GM10847 (cell line): ENCODE results near the gene CELSR2.

ENCODE experiments used
- POLR2A ChIP-seq: IDR thresholded peaks from 2 replicates; pipeline ENCODE4 v1.6.1; 2011; ENCODE audit not compliant: insufficient read length; ENCODE audit errors: extremely low read depth

Gene CELSR2

DNA sequence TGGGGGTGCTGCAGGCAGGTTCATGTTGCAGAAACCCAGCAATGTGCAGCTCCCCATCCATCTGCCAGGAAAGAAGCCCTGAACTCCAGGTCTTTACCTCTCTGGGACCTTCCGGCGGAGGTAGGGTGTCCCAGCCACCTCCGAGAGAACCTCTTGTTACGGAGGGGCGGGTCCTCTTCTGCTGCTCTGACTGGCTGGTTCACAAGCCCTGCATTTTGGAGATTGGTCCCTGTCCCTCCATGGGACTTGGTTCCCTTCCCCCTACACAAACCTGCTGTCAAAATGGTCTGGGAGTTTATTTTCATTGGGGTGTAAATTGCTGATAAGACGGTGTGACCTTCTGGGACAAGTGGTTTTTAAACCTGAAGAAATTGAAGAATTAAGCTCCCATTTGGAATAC, 8.0 kb upstream of the CELSR2 start:
- no peak for TF ChIP-seq POLR2A

- TF ChIP-seq POLR2A = no peak
These were observed 7.4 kb upstream of the CELSR2 start for GRCh38 chr1:109241841-109242345.

DNA sequence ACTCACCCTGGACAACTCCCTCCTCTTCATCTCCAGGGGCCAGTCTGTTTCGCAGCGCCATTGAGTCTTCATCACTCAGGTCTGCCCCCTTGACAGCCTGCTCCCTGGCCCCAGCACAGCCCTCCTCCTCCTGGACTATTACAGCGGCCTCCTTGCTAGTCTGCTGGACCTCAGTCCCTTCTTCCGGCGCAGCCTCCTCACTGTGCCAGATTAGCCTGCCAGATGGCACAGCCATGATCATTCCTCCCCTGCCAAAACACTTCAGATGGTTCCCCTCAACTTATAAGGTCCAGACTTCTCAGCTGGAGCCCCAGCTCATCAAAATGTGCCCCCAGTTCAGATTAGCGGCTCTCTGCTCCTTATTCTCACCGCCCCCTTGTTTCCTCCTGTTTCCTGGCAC, 7.0 kb upstream of the CELSR2 start:
- no peak for TF ChIP-seq POLR2A

DNA sequence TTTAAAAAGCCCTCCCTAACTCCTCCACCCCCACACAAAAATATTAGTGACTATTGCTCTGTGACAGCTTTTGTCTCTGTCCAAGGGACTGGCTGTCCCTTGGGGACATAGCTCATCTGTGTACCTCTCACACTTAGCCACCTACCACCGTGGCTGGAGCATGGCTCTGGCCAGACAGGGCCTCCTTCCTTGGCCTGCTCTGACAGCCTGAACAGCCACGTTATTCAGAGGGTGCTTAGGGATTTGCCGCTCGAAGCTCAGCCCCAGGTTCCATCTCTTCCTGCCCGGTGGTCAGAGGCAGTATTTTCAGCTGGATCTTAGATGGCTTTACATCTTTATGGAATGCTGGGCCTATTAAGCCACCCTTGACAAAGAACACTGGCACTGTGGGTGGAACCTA, 6.1 kb upstream of the CELSR2 start:
- TF ChIP-seq POLR2A = no peak

- TF ChIP-seq POLR2A = no peak
These were observed 5.3 kb upstream of the CELSR2 start for GRCh38 chr1:109243860-109244552.

- no peak for TF ChIP-seq POLR2A
These were observed 3.2 kb upstream of the CELSR2 start for GRCh38 chr1:109246141-109246551.

- no peak for TF ChIP-seq POLR2A
These were observed 1.7 kb upstream of the CELSR2 start for GRCh38 chr1:109247401-109248365.

DNA sequence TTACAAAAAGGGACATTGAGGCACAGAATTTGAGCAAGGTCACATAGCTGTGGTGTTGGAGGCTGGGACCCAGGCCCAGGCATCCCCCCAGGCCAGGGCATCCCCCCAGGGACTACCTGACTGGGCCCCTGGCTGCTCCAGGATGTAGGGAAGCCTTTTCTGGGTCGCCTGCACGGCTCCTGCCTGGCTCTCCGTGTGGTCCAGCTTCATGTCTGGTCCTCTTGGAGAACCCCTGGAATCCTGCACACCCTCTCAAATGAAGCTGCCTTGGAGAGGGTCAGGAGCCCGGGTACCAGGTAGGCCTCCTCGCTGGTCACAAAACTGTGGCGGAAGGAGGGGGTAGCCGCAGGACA, 919 bp upstream of the CELSR2 start:
- TF ChIP-seq POLR2A = no peak

- no peak for TF ChIP-seq POLR2A
These were observed 489 bp downstream of the CELSR2 start for GRCh38 chr1:109249654-109250401.

GRCh38 chr1:109250454-109251276, 1.3 kb downstream of the CELSR2 start:
- TF ChIP-seq POLR2A = no peak

DNA sequence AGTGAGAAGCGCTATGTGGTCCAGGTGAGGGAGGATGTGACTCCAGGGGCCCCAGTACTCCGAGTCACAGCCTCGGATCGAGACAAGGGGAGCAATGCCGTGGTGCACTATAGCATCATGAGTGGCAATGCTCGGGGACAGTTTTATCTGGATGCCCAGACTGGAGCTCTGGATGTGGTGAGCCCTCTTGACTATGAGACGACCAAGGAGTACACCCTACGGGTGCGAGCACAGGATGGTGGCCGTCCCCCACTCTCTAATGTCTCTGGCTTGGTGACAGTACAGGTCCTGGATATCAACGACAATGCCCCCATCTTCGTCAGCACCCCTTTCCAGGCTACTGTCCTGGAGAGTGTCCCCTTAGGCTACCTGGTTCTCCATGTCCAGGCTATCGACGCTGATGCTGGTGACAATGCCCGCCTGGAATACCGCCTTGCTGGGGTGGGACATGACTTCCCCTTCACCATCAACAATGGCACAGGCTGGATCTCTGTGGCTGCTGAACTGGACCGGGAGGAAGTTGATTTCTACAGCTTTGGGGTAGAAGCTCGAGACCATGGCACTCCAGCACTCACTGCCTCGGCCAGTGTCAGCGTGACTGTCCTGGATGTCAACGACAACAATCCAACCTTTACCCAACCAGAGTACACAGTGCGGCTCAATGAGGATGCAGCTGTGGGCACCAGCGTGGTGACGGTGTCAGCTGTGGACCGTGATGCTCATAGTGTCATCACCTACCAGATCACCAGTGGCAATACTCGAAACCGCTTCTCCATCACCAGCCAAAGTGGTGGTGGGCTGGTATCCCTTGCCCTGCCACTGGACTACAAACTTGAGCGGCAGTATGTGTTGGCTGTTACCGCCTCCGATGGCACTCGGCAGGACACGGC, 2.2 kb downstream of the CELSR2 start:
- no peak for TF ChIP-seq POLR2A

DNA sequence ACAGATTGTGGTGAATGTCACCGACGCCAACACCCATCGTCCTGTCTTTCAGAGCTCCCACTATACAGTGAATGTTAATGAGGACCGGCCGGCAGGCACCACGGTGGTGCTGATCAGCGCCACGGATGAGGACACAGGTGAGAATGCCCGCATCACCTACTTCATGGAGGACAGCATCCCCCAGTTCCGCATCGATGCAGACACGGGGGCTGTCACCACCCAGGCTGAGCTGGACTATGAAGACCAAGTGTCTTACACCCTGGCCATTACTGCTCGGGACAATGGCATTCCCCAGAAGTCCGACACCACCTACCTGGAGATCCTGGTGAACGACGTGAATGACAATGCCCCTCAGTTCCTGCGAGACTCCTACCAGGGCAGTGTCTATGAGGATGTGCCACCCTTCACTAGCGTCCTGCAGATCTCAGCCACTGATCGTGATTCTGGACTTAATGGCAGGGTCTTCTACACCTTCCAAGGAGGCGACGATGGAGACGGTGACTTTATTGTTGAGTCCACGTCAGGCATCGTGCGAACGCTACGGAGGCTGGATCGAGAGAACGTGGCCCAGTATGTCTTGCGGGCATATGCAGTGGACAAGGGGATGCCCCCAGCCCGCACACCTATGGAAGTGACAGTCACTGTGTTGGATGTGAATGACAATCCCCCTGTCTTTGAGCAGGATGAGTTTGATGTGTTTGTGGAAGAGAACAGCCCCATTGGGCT, 3.0 kb downstream of the CELSR2 start:
- no peak for TF ChIP-seq POLR2A
